Ovary (tissue), 3 donors: ENCODE measurements around the gene PRKG1.

Experiments used
- EP300 ChIP-seq: sonication (generic); formaldehyde crosslinking; IDR thresholded peaks from one replicate; pipeline ENCODE4 v1.6.1; 2017; ENCODE audit warnings: antibody characterized with exemption
- POLR2A ChIP-seq: fragments of 450-650 bp; IDR thresholded peaks from one replicate; pipeline ENCODE4 v1.6.1; 2017; ENCODE audit warnings: antibody characterized with exemption, mild to moderate bottlenecking, moderate library complexity
- TF ChIP-seq, protein P1 (sequence below), 3 donors: fragments of 450-650 bp in 2 of 3; fragments of 200-600 bp in 1 of 3; IDR thresholded peaks; one replicate each; pipeline versions ENCODE4 v1.5.1 to v1.8.0; 2016 to 2022; ENCODE audit warnings: antibody characterized with exemption in 3 of 3, mild to moderate bottlenecking in 1 of 3
- donor health status: DM: no; HTN: no; CAD: no.

DNA sequence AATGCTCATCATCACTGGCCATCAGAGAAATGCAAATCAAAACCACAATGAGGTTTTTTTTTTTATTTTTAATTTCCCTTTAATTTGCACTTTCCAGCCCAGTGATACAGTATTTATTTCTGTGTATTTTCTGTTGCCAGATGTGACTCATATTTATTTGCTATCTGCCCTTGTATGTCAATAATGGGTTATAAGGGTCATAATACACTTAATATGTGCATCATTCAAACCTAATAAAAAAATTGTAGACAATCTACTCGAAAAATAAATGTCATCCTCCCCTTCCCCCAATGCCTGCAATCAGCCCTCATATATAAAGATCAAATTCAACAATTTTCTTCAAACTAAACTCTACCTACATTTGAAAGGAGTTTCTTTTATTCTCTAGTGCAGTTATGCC, 470.6 kb downstream of the PRKG1 start:
- TF ChIP-seq, protein P1, sequence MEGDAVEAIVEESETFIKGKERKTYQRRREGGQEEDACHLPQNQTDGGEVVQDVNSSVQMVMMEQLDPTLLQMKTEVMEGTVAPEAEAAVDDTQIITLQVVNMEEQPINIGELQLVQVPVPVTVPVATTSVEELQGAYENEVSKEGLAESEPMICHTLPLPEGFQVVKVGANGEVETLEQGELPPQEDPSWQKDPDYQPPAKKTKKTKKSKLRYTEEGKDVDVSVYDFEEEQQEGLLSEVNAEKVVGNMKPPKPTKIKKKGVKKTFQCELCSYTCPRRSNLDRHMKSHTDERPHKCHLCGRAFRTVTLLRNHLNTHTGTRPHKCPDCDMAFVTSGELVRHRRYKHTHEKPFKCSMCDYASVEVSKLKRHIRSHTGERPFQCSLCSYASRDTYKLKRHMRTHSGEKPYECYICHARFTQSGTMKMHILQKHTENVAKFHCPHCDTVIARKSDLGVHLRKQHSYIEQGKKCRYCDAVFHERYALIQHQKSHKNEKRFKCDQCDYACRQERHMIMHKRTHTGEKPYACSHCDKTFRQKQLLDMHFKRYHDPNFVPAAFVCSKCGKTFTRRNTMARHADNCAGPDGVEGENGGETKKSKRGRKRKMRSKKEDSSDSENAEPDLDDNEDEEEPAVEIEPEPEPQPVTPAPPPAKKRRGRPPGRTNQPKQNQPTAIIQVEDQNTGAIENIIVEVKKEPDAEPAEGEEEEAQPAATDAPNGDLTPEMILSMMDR (IDR thresholded peaks at IDR 0.05) = no peak
- TF ChIP-seq POLR2A = no peak
- no peak for TF ChIP-seq EP300
